H1 (cell line): ENCODE measurements around the gene MICU2.

Source experiments
- BRCA1 ChIP-seq: IDR thresholded peaks from 2 replicates; pipeline ENCODE4 v1.6.1; 2012; ENCODE audit warnings: low read depth, low read length, improper control_type of control experiment
- CBX8 ChIP-seq: fragments of 300-800, 300-1000 bp; sonication (generic); IDR thresholded peaks from 2 replicates; pipeline ENCODE4 v1.7.1; 2016; ENCODE audit warnings: low read depth, low read length, borderline replicate concordance
- CHD2 ChIP-seq: IDR thresholded peaks from 2 replicates; pipeline ENCODE4 v1.6.1; 2012; ENCODE audit warnings: low read length, improper control_type of control experiment
- EP300 ChIP-seq, 2 experiments: IDR thresholded peaks; 1 replicate in 1 of 2; 2 replicates in 1 of 2; pipeline ENCODE4 v1.6.1; 2011 to 2012; ENCODE audit warnings: low read depth in 2 of 2, low read length in 2 of 2, mild to moderate bottlenecking in 2 of 2, borderline replicate concordance in 1 of 2, inconsistent platforms in 1 of 2, moderate library complexity in 1 of 2
- EZH2 ChIP-seq: fragments of 200-600 bp; sonication (generic); IDR thresholded peaks from 2 replicates; pipeline ENCODE4 v1.7.1; 2012; ENCODE audit warnings: low read depth, mild to moderate bottlenecking, moderate library complexity, low read length, inconsistent platforms; ENCODE audit not compliant: severe bottlenecking
- GTF2F1 ChIP-seq: IDR thresholded peaks from 2 replicates; pipeline ENCODE4 v1.6.1; 2012; ENCODE audit warnings: low read depth, low read length, improper control_type of control experiment, borderline replicate concordance
- HDAC6 ChIP-seq: IDR thresholded peaks from one replicate; pipeline ENCODE4 v1.7.1; 2012; ENCODE audit warnings: low read depth, mild to moderate bottlenecking, inconsistent platforms, low read length, moderate library complexity
- POLR2A ChIP-seq, 2 experiments: IDR thresholded peaks; 1 replicate in 1 of 2; 2 replicates in 1 of 2; pipeline ENCODE4 v1.6.1; 2011; ENCODE audit warnings: low read depth in 2 of 2, low read length in 2 of 2, mild to moderate bottlenecking in 2 of 2; ENCODE audit errors: control extremely low read depth in 1 of 2
- SP2 ChIP-seq: IDR thresholded peaks from 2 replicates; pipeline ENCODE4 v1.6.1; 2012; ENCODE audit warnings: mild to moderate bottlenecking, low read length, inconsistent platforms
- TF ChIP-seq, protein P1 (sequence below), 3 experiments: IDR thresholded peaks; 1 replicate in 2 of 3; 2 replicates in 1 of 3; pipeline versions ENCODE4 v1.5.1 to v1.6.1; 2011; ENCODE audit warnings: low read length in 3 of 3, mild to moderate bottlenecking in 3 of 3, inconsistent platforms in 2 of 3, low read depth in 1 of 3, moderate library complexity in 1 of 3; ENCODE audit not compliant: insufficient read depth in 1 of 3; ENCODE audit errors: control extremely low read depth in 1 of 3
- TF ChIP-seq, protein P2 (sequence below): IDR thresholded peaks from 2 replicates; pipeline ENCODE4 v1.6.1; 2011; ENCODE audit warnings: low read length, improper control_type of control experiment
- TF ChIP-seq, protein P3 (sequence below): IDR thresholded peaks from 2 replicates; pipeline ENCODE4 v1.6.1; 2012; ENCODE audit warnings: inconsistent platforms
- TF ChIP-seq, protein P4 (sequence below): IDR thresholded peaks from 2 replicates; pipeline ENCODE4 v1.6.1; 2011; ENCODE audit warnings: low read depth, mild to moderate bottlenecking, low read length; ENCODE audit not compliant: insufficient read depth
- TF ChIP-seq, protein P5 (sequence below): IDR thresholded peaks from 2 replicates; pipeline ENCODE4 v1.6.1; 2012; ENCODE audit warnings: low read length, inconsistent platforms

DNA sequence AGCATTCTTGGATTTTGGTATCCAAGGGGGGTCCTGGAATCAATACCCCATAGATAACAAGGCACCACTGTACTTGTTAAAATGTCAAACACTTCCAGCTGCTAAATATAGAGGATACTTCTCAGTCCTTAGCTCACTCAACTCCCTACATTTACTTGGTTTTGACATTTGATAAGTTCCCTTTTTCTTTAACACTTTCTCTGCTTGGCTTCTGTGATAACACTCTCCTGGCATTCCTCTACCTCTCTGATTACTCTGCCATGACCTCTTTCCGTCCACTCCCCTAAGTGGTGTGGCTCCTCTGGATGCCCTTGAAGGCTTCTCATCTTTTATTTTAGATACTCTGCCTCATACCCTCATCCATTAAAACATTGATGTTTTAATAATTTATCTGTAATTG is 65.2 kb downstream of the MICU2 start:
- TF ChIP-seq EZH2, result no peak
- no peak for TF ChIP-seq CHD2
- no peak for TF ChIP-seq GTF2F1
- TF ChIP-seq, protein P1, sequence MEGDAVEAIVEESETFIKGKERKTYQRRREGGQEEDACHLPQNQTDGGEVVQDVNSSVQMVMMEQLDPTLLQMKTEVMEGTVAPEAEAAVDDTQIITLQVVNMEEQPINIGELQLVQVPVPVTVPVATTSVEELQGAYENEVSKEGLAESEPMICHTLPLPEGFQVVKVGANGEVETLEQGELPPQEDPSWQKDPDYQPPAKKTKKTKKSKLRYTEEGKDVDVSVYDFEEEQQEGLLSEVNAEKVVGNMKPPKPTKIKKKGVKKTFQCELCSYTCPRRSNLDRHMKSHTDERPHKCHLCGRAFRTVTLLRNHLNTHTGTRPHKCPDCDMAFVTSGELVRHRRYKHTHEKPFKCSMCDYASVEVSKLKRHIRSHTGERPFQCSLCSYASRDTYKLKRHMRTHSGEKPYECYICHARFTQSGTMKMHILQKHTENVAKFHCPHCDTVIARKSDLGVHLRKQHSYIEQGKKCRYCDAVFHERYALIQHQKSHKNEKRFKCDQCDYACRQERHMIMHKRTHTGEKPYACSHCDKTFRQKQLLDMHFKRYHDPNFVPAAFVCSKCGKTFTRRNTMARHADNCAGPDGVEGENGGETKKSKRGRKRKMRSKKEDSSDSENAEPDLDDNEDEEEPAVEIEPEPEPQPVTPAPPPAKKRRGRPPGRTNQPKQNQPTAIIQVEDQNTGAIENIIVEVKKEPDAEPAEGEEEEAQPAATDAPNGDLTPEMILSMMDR (IDR thresholded peaks at IDR 0.05; ENCODE audit: control extremely low read depth in 1 of 3, insufficient read depth in 1 of 3, low read depth in 1 of 3, low read length in 3 of 3), result no peak
- TF ChIP-seq BRCA1, result no peak
- TF ChIP-seq, protein P2, sequence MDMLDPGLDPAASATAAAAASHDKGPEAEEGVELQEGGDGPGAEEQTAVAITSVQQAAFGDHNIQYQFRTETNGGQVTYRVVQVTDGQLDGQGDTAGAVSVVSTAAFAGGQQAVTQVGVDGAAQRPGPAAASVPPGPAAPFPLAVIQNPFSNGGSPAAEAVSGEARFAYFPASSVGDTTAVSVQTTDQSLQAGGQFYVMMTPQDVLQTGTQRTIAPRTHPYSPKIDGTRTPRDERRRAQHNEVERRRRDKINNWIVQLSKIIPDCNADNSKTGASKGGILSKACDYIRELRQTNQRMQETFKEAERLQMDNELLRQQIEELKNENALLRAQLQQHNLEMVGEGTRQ, result no peak
- no peak for TF ChIP-seq SP2
- TF ChIP-seq, protein P3, sequence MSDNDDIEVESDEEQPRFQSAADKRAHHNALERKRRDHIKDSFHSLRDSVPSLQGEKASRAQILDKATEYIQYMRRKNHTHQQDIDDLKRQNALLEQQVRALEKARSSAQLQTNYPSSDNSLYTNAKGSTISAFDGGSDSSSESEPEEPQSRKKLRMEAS, result no peak
- no peak for TF ChIP-seq EP300 (IDR thresholded peaks at IDR 0.05; ENCODE audit: borderline replicate concordance in 1 of 2, low read depth in 2 of 2, low read length in 2 of 2)
- TF ChIP-seq CBX8, result no peak
- no peak for TF ChIP-seq HDAC6
- TF ChIP-seq, protein P4, sequence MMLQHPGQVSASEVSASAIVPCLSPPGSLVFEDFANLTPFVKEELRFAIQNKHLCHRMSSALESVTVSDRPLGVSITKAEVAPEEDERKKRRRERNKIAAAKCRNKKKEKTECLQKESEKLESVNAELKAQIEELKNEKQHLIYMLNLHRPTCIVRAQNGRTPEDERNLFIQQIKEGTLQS, result no peak
- TF ChIP-seq, protein P5, sequence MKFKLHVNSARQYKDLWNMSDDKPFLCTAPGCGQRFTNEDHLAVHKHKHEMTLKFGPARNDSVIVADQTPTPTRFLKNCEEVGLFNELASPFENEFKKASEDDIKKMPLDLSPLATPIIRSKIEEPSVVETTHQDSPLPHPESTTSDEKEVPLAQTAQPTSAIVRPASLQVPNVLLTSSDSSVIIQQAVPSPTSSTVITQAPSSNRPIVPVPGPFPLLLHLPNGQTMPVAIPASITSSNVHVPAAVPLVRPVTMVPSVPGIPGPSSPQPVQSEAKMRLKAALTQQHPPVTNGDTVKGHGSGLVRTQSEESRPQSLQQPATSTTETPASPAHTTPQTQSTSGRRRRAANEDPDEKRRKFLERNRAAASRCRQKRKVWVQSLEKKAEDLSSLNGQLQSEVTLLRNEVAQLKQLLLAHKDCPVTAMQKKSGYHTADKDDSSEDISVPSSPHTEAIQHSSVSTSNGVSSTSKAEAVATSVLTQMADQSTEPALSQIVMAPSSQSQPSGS, result no peak
- no peak for TF ChIP-seq POLR2A (IDR thresholded peaks at IDR 0.05; ENCODE audit: control extremely low read depth in 1 of 2, low read depth in 2 of 2, low read length in 2 of 2)
